Activated naive CD4-positive, alpha-beta T cell treated with anti-CD3 and anti-CD28 coated beads, Interleukin-2, amount 50 U/mL, for 24 hours (primary cell): Measurements from ENCODE around the gene SLC17A9.

Source experiments
- H3K27ac Mint-ChIP-seq: one replicate; pipeline ENCODE4 v1.8.0; 2021; ENCODE audit warnings: mild to moderate bottlenecking, mixed read lengths
- H3K27me3 Mint-ChIP-seq: one replicate; pipeline ENCODE4 v1.8.0; 2021; ENCODE audit warnings: mixed read lengths
- H3K36me3 Mint-ChIP-seq: one replicate; pipeline ENCODE4 v1.8.0; 2021; ENCODE audit warnings: mixed read lengths
- H3K4me1 Mint-ChIP-seq: one replicate; pipeline ENCODE4 v1.8.0; 2021; ENCODE audit warnings: mixed read lengths
- H3K4me3 Mint-ChIP-seq: one replicate; pipeline ENCODE4 v1.8.0; 2021; ENCODE audit warnings: mild to moderate bottlenecking, mixed read lengths
- H3K9me3 Mint-ChIP-seq: one replicate; pipeline ENCODE4 v1.8.0; 2021; ENCODE audit warnings: mixed read lengths

The SLC17A9 gene

GRCh38 chr20:62990306-62990825 is 37.9 kb downstream of the SLC17A9 start:
- Mint-ChIP-seq H3K4me1 (no peaks in the 10 kb centered on the region), H3K36me3 (no peaks in the 10 kb centered on the region), H3K4me3 (no peak overlapping the region), H3K27me3 (no peaks in the 10 kb centered on the region), H3K27ac (no peak overlapping the region), H3K9me3 (no peaks in the 10 kb centered on the region)

GRCh38 chr20:62991196-62991807 is 38.8 kb downstream of the SLC17A9 start:
- H3K27ac Mint-ChIP-seq: peak overlapping the region; percentile 17
- H3K9me3 Mint-ChIP-seq: no peaks in the 10 kb centered on the region
- no peaks in the 10 kb centered on the region for H3K27me3 Mint-ChIP-seq
- H3K4me1 Mint-ChIP-seq: no peaks in the 10 kb centered on the region
- no peak overlapping the region for H3K4me3 Mint-ChIP-seq
- H3K36me3 Mint-ChIP-seq: no peaks in the 10 kb centered on the region

- H3K4me3 Mint-ChIP-seq: no peak overlapping the region
- H3K27me3 Mint-ChIP-seq: no peaks in the 10 kb centered on the region
- no peaks in the 10 kb centered on the region for H3K36me3 Mint-ChIP-seq
These were observed 39.4 kb downstream of the SLC17A9 start for GRCh38 chr20:62991863-62992262.

GRCh38 chr20:62993856-62994494 is 41.5 kb downstream of the SLC17A9 start:
- Mint-ChIP-seq H3K4me1 (no peaks in the 10 kb centered on the region), H3K36me3 (no peaks in the 10 kb centered on the region), H3K9me3 (no peaks in the 10 kb centered on the region), H3K27ac (no peak overlapping the region), H3K27me3 (peaks cover 1% of the 10 kb centered on the region), H3K4me3 (no peak overlapping the region)

More at GRCh38 chr20:62991863-62992262, 39.4 kb downstream of the SLC17A9 start:
- no peaks in the 10 kb centered on the region for H3K4me1 Mint-ChIP-seq
- H3K9me3 Mint-ChIP-seq: no peaks in the 10 kb centered on the region
- H3K27ac Mint-ChIP-seq: no peak overlapping the region

GRCh38 chr20:62994869-62995281 is 42.4 kb downstream of the SLC17A9 start:
- Mint-ChIP-seq H3K36me3 (no peaks in the 10 kb centered on the region), H3K4me3 (no peak overlapping the region), H3K27me3 (peaks cover 3% of the 10 kb centered on the region), H3K4me1 (no peaks in the 10 kb centered on the region), H3K9me3 (no peaks in the 10 kb centered on the region), H3K27ac (no peak overlapping the region)

GRCh38 chr20:62995481-62995880 is 43.0 kb downstream of the SLC17A9 start:
- no peaks in the 10 kb centered on the region for H3K36me3 Mint-ChIP-seq
- no peak overlapping the region for H3K27ac Mint-ChIP-seq
- H3K27me3 Mint-ChIP-seq: peaks cover 5% of the 10 kb centered on the region
- H3K4me3 Mint-ChIP-seq: no peak overlapping the region
- no peaks in the 10 kb centered on the region for H3K9me3 Mint-ChIP-seq
- H3K4me1 Mint-ChIP-seq: no peaks in the 10 kb centered on the region

- no peaks in the 10 kb centered on the region for H3K4me1 Mint-ChIP-seq
- peak overlapping the region; percentile 12 for H3K27ac Mint-ChIP-seq
- H3K27me3 Mint-ChIP-seq: peaks cover 10% of the 10 kb centered on the region
- H3K36me3 Mint-ChIP-seq: no peaks in the 10 kb centered on the region
- H3K4me3 Mint-ChIP-seq: no peak overlapping the region
- no peaks in the 10 kb centered on the region for H3K9me3 Mint-ChIP-seq
These were observed 43.5 kb downstream of the SLC17A9 start for GRCh38 chr20:62995898-62996595.

- H3K4me1 Mint-ChIP-seq: no peaks in the 10 kb centered on the region
- H3K9me3 Mint-ChIP-seq: no peaks in the 10 kb centered on the region
- H3K27ac Mint-ChIP-seq: no peak overlapping the region
- no peaks in the 10 kb centered on the region for H3K36me3 Mint-ChIP-seq
- peaks cover 13% of the 10 kb centered on the region for H3K27me3 Mint-ChIP-seq
- H3K4me3 Mint-ChIP-seq: no peak overlapping the region
These were observed 44.1 kb downstream of the SLC17A9 start for GRCh38 chr20:62996596-62996982.

GRCh38 chr20:62997417-62998035 is 45.0 kb downstream of the SLC17A9 start:
- no peaks in the 10 kb centered on the region for H3K36me3 Mint-ChIP-seq
- H3K27me3 Mint-ChIP-seq: peaks cover 17% of the 10 kb centered on the region
- no peaks in the 10 kb centered on the region for H3K9me3 Mint-ChIP-seq
- no peak overlapping the region for H3K27ac Mint-ChIP-seq
- H3K4me1 Mint-ChIP-seq: no peaks in the 10 kb centered on the region
- no peak overlapping the region for H3K4me3 Mint-ChIP-seq

GRCh38 chr20:62998449-62998848 is 45.9 kb downstream of the SLC17A9 start:
- H3K9me3 Mint-ChIP-seq: no peaks in the 10 kb centered on the region
- no peaks in the 10 kb centered on the region for H3K4me1 Mint-ChIP-seq
- H3K27me3 Mint-ChIP-seq: peaks cover 24% of the 10 kb centered on the region
- H3K27ac Mint-ChIP-seq: no peak overlapping the region
- no peaks in the 10 kb centered on the region for H3K36me3 Mint-ChIP-seq
- H3K4me3 Mint-ChIP-seq: no peak overlapping the region

- H3K27ac Mint-ChIP-seq: no peak overlapping the region
- H3K27me3 Mint-ChIP-seq: peaks cover 27% of the 10 kb centered on the region
- no peak overlapping the region for H3K4me3 Mint-ChIP-seq
- peaks cover 4% of the 10 kb centered on the region for H3K4me1 Mint-ChIP-seq
- H3K36me3 Mint-ChIP-seq: no peaks in the 10 kb centered on the region
- H3K9me3 Mint-ChIP-seq: no peaks in the 10 kb centered on the region
These were observed 47.1 kb downstream of the SLC17A9 start for GRCh38 chr20:62999580-62999979.

- Mint-ChIP-seq H3K9me3 (no peaks in the 10 kb centered on the region), H3K4me3 (no peak overlapping the region)
These were observed 47.5 kb downstream of the SLC17A9 start for GRCh38 chr20:63000036-63000435.

GRCh38 chr20:63000958-63001357 is 48.4 kb downstream of the SLC17A9 start:
- Mint-ChIP-seq H3K27me3 (peaks cover 29% of the 10 kb centered on the region), H3K4me1 (peaks cover 4% of the 10 kb centered on the region), H3K27ac (no peak overlapping the region), H3K4me3 (no peak overlapping the region), H3K9me3 (no peaks in the 10 kb centered on the region), H3K36me3 (no peaks in the 10 kb centered on the region)

More at GRCh38 chr20:63000036-63000435, 47.5 kb downstream of the SLC17A9 start:
- Mint-ChIP-seq H3K36me3 (no peaks in the 10 kb centered on the region), H3K27me3 (peaks cover 29% of the 10 kb centered on the region), H3K4me1 (peaks cover 4% of the 10 kb centered on the region), H3K27ac (no peak overlapping the region)

- Mint-ChIP-seq H3K9me3 (no peaks in the 10 kb centered on the region), H3K36me3 (no peaks in the 10 kb centered on the region), H3K27me3 (peaks cover 29% of the 10 kb centered on the region), H3K27ac (peak overlapping the region; percentile 55), H3K4me3 (no peak overlapping the region), H3K4me1 (peaks cover 5% of the 10 kb centered on the region)
These were observed 50.0 kb downstream of the SLC17A9 start for GRCh38 chr20:63002511-63002910.

- Mint-ChIP-seq H3K27me3 (peaks cover 29% of the 10 kb centered on the region), H3K4me3 (no peak overlapping the region), H3K27ac (no peak overlapping the region), H3K36me3 (no peaks in the 10 kb centered on the region), H3K4me1 (peaks cover 10% of the 10 kb centered on the region), H3K9me3 (no peaks in the 10 kb centered on the region)
These were observed 51.0 kb downstream of the SLC17A9 start for GRCh38 chr20:63003546-63003945.
